ENCODE data around the gene ENTPD6.
"Not testable (repeated sequence)": the region's sequence is repeated elsewhere in the genome, so short reads cannot be mapped to it uniquely, and the experiment has no call there.

The ENTPD6 gene

DNA sequence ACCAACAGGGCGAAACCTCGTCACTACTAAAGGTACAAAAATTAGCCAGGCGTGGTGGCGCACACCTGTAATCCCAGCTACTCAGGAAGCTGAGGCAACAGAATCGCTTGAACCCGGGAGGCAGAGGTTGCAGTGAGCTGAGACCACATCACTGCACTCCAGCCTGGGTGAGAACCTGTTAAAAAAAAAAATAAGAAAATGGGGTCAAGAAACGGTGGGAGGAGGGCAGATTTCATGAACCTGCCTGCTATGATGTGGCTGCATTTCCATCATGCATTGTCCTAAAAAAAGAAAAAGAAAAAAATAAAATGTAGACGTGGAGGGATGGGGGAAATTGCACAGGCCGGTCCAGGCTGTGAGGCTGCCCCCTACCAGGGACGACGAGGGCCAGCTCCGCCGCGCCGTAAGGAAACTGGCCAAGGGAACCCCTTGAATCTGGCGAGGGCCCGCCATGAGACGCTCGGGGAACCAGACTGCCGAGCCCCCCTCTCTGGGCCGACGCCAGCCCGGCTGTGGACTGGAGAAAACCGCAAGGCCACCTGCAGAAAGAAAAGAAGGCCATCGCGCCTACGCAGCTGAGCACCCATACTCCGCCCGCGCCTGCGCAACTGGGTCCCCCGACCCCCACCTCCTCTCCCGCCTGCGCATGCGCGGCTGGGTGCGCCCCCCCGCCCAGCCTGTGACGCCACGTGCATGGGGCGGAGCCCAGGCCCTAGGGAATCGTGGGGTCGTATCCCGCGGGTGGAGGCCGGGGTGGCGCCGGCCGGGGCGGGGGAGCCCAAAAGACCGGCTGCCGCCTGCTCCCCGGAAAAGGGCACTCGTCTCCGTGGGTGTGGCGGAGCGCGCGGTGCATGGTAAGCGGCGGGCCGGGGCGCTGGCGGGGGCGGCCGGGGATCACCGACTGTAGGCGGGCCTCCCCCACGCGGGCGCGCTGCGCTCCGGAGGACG lies at the start of gene ENTPD6:
Gene ENTPD6 (plus strand): TSS at position 699 of the 948 bp plus-strand sequence. CDS start 10,825 bp downstream, outside the sequence.
- DNase-seq (ENCODE audit: low spot score), result peak; percentile 86

DNA sequence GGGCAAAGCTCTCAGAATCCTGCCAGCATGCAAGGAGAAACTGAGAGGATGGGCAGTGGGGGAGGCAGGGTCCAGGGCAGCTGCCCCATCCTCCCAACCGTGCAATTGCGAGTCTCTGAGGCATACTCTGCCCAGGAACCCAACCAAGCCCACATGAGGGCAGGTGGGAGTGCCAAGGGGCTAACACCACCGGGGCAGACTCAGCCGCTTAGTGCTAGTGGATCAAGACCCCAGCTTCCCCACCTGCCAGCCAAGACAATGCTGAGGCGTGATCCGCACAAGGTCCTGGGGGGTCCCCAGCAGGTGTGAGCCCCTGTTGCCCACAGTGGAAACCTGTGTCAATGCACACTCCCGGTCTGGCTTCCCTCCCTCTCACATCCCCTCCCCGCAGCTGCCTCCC lies 48.5 kb upstream of the ENTPD6 start:
- no peak for DNase-seq (ENCODE audit: low spot score)

- no peak for DNase-seq (ENCODE audit: low spot score)
Observed at GRCh38 chr20:25147716-25148115, 47.8 kb upstream of the ENTPD6 start.

- peak; percentile 69 for DNase-seq (ENCODE audit: low spot score)
Observed at GRCh38 chr20:25148181-25148981, 47.1 kb upstream of the ENTPD6 start.

DNA sequence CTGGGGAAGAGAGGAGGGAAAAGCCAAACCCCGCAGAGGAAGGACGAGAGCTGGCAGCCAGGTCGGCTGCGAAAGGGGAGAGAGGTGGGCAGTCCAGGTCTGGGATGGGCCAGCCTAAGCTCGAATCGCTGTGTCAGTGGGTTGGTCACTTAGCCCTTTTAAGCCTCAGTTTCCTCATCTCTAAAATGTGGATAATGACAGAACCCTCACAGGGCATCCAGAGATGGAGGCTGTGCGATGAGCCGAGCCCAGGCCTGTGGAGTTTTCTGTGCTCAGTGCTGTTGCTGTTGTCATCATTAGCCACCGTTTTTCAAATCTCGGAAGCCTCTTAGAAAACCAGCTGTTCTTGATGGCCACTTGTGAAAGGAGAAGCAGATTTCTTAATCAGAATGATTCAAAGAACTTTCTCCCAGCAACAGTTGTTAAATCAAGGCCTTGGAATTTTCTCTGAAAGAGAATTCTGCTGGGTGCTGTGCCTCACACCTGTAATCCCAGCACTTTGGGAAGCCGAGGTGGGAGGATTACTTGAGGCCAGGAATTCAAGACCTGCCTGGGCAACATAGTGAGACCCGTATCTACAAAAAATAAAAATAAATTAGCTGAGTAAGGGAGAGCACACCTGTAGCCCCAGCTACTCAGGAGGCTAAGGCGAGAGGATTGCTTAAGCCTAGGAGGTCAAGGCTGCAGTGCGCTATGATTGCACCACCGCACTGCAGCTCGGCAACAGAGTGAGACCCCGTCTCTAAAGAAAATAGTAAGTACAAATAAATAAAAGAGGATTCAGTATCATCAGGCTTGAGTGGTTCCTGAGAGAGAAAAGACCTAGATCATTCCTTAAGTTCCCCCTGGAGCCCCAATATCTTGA lies 46.3 kb upstream of the ENTPD6 start:
- peak; percentile 3 for DNase-seq (ENCODE audit: low spot score)

GRCh38 chr20:25150016-25150415 lies 45.5 kb upstream of the ENTPD6 start:
- no peak for DNase-seq (ENCODE audit: low spot score)

GRCh38 chr20:25158043-25158442 lies 37.5 kb upstream of the ENTPD6 start:
- DNase-seq (ENCODE audit: low spot score), result no peak

DNA sequence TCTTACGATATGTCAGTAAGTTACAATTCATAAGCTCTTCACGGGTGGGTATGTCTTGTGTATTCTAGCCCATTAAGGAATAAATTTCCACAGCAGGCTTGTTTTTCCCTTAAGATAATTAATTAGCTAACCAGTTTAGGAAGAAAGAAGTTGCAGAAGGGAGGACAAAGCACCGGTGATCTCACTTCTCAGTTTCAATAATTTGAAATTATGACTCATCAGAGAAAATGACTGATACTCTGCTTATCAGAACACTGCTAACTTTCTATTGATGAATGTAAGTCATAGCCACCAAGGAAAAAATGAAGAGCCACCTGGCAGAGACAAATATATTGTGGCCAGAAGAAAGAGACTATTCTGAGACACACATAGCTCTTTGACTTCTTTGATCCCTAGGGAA lies 35.0 kb upstream of the ENTPD6 start:
- DNase-seq (ENCODE audit: low spot score), result no peak

DNA sequence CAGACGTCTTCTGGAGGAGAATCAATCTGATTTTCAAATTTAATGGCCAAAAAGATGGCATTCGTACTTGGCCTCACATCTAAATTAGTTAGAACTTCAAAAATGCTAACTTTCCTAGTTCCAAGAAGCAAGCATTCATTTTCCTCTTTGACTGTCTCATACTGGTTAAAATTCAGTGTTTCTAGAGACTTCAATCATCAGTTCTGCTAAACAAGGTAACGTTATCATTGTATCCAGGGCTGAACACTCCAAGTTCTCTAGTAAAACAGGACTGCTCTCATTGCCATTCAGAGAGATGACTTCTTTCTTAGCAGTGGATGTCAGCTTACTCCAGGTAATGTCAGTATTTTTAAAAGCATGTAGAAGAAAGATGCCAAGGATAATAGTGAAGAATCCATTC lies 34.6 kb upstream of the ENTPD6 start:
- no peak for DNase-seq (ENCODE audit: low spot score)

- no peak for DNase-seq (ENCODE audit: low spot score)
Observed at GRCh38 chr20:25165128-25165527, 30.4 kb upstream of the ENTPD6 start.

GRCh38 chr20:25166105-25166782 lies 29.3 kb upstream of the ENTPD6 start:
- DNase-seq (ENCODE audit: low spot score), result not testable (repeated sequence)

DNA sequence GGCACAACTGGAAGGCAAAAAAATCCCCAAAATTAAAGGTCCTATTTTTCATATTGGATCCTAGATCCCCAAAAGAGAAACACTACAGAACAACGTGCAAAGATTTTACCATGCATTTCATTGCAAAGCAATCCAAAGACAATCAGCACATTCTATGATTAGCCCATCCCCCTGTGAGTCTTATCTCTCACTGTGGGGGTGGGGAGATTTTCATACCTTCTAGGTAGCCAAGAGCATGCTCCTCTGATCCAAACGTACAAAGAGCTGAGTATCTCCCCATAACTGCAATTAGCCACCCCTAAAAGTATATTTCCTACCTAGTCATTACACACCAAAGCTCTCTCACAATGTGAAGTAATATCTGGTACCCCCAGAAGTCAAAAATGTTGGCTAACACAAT lies 22.2 kb upstream of the ENTPD6 start:
- no peak for DNase-seq (ENCODE audit: low spot score)

GRCh38 chr20:25173886-25174308 lies 21.6 kb upstream of the ENTPD6 start:
- DNase-seq (ENCODE audit: low spot score), result no peak

DNA sequence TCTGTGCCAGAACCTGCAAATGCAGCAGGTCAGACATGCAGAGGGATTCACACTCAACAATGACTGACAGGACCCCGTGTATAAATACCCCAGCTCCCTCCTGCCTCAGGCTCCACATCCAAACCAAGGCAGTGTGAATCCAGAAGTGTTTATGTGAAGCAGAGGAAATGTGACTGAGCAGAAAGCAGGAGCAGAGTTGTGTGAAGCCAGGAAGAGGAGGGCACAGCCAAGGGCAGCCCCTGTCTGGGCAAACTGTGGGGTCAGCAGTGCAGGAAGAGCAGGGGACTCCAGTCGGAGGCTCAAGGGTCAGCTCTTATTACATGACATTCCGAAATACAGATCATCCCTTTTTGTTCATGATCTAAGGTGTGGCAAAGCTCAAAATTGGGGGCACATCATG lies 19.3 kb upstream of the ENTPD6 start:
- DNase-seq (ENCODE audit: low spot score), result no peak

- DNase-seq (ENCODE audit: low spot score), result peak; percentile 43
Observed at GRCh38 chr20:25177890-25178321, 17.6 kb upstream of the ENTPD6 start.

DNA sequence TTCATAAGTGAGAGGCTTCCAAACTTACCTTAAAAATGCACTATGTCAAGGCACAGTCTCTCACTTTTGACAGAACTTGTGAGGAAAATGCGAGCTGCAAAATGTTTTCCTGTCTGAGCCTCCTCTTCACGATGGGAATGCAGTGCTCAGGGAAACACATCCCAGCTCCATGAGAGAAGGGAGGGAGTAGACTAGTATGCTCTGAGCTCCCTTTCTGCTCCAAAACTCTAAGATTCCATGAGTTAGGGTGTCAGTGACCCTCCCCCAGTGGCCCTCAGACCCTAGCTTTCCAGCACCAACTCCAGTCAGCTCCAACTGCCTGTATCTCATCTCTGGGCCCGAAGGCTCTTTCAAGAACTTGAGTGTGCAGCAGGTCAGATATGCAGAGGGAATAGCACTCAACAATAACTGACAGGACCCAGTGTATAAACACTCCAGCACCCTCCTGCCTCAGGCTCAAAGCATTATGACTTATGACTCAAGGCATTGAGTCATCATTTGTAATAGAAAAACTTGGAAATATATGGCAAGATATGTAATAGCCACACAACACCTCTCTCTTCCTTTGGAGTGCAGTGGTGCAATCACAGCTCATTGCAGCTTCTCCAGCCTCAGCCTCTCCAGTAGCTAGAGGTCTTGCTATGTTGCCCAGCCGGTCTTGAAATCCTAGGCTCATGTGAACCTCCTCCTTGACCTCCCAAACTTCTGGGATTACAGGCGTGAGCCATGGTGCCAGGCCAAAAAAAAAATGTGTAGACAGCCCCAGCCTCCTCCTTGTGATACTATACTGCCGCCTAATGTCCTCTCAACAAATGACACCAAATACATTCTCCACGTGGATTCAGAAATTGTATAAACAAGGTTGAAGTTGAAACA lies 16.7 kb upstream of the ENTPD6 start:
- peak; percentile 78 for DNase-seq (ENCODE audit: low spot score)

DNA sequence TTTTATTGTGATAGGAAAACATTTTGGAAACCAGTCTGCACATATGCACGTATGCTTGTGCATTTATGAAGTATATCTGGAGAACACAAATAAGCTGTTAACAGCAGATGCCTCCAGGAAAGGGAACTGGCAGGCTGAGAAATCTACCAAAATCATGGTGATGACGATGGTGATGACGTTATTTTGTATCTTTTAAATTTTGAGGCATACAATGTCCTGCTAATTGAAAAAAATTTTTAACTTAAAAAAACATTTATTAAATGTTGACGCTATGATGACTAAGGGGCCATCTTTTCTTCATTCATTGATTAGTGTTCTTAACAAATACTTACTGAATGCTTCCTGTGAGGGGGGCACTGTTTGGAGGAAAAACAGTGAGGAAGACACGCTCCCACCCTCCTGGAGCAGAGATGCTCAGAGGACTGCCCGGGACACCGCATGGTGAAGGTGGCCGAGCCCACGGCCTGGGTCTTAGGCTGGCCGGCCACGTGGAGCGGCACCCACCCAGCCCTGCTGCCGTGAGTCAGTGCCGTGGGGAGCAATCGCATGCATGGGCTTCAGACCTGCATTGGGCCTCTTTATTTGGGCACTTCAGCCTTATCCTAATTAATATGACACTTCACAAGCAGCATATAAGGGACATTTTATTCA lies 15.9 kb upstream of the ENTPD6 start:
- no peak for DNase-seq (ENCODE audit: low spot score)

DNA sequence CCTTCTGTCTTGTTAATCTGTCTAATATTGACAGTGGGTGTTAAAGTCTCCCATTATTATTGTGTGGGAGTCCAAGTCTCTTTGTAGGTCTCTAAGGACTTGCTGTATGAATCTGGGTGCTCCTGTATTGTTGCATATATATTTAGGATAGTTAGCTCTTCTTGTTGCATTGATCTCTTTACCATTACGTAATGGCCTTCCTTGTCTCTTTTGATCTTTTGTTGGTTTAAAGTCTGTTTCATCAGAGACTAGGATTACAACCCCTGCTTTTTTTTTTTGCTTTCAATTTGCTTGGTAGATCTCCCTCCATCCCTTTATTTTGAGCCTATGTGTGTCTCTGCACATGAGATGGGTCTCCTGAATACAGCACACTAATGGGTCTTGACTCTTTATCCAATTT lies 11.1 kb upstream of the ENTPD6 start:
- DNase-seq (ENCODE audit: low spot score), result not testable (repeated sequence)

GRCh38 chr20:25187220-25187619 lies 8.3 kb upstream of the ENTPD6 start:
- DNase-seq (ENCODE audit: low spot score), result no peak

DNA sequence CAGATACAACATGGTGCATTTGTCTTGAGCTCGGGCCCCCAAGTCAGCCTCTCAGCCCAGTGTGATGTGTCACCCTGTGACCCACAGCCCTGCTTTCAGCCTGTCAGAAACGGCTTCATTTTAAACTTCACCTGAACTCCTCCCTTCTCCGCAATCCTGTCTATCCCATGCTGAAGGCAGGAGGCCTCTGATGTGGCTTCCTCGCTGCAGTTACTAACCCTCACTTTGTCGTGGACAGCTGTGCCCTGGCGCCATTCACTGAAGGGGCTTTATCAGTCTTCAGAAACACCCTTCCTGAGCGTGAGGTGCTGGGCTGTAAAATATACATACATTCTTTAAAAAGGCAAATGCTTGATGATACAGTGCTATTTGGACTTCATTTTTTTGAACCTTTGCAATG lies 7.9 kb upstream of the ENTPD6 start:
- no peak for DNase-seq (ENCODE audit: low spot score)
